Adrenal gland (tissue), 12 donors: ENCODE results near the gene KIF26A. TPM values are rescaled to one million over a fixed set of nuclear protein-coding genes. Genes with fewer than 3 reads are reported as not detected.

ENCODE experiments used
- DNase-seq, 7 donors: peaks; one replicate each; pipeline ENCODE4 v3.0.0-alpha.2; 2019 to 2020
- H3K27ac ChIP-seq, 5 donors: fragments of 200-600 bp; sonication (generic) in 4 of 5; 1 replicate in 3 of 5; 2 replicates in 2 of 5; pipeline versions ENCODE4 v1.5.1 to v1.8.0; 2016 to 2020; ENCODE audit warnings: mild to moderate bottlenecking in 1 of 5
- H3K27me3 ChIP-seq: fragments of 200-600 bp; 2 replicates; pipeline ENCODE4 v1.8.0; 2021
- H3K36me3 ChIP-seq, 2 donors: fragments of 200-600 bp; replicated peaks in 1 of 2; 1 replicate in 1 of 2; 2 replicates in 1 of 2; pipeline versions ENCODE4 v1.5.1 to v1.8.0; 2018 to 2022
- H3K4me1 ChIP-seq, 2 donors: fragments of 200-600 bp; replicated peaks in 1 of 2; 1 replicate in 1 of 2; 2 replicates in 1 of 2; pipeline versions ENCODE4 v1.5.1 to v1.8.0; 2018 to 2021
- H3K4me3 ChIP-seq, 4 donors: fragments of 200-600 bp; sonication (generic) in 3 of 4; one replicate each; pipeline ENCODE4 v1.5.1; 2016 to 2018
- H3K9me3 ChIP-seq, 3 donors: fragments of 200-600 bp; sonication (generic) in 1 of 3; replicated peaks in 1 of 3; 1 replicate in 2 of 3; 2 replicates in 1 of 3; pipeline versions ENCODE4 v1.5.1 to v1.8.0; 2016 to 2021
- CTCF ChIP-seq, 6 experiments: fragments of 450-650 bp in 4 of 6; fragments of 200-600 bp in 2 of 6; sonication (generic) in 1 of 6; IDR thresholded peaks; 1 replicate in 5 of 6; 2 replicates in 1 of 6; pipeline versions ENCODE4 v1.5.1 to v1.8.0; 2016 to 2021; ENCODE audit warnings: antibody characterized with exemption in 6 of 6, mild to moderate bottlenecking in 2 of 6, moderate library complexity in 1 of 6
- POLR2A ChIP-seq, 2 donors: fragments of 450-650 bp; IDR thresholded peaks; one replicate each; pipeline ENCODE4 v1.6.1; 2017; ENCODE audit warnings: antibody characterized with exemption in 2 of 2, mild to moderate bottlenecking in 2 of 2, moderate library complexity in 1 of 2
- WGBS, 4 donors: extraction: QIAGEN DNeasy Blood & Tissue Kit in 2 of 4; methylation state at CpG; one replicate each; pipeline versions ENCODE4 v1.1.5 to v1.1.7; 2013 to 2017; 5-methylcytosine and 5-hydroxymethylcytosine counted together
- intact Hi-C, 2 donors: fragments of 100-400 bp; cut with DNase I; formaldehyde crosslinking; loops; one replicate each; pipeline versions ENCODE4 v1.14.1 to v1.15.0; 2022 to 2023
- polyA plus RNA-seq, 3 donors: library from polyadenylated mRNA; stranded (reverse); fragments of 200-250 nt in 2 of 3; fragments of 350-450 nt in 1 of 3; fragmentation: Illumina TruSeq in 1 of 3; extraction: RNeasy Lipid Tissue Mini Kit (QIAGEN cat#74804) in 1 of 3; gene quantifications; one replicate each; pipeline ENCODE4 v1.2.3, GENCODE V29; 2013 to 2014
- total RNA-seq, 9 donors: library from RNA; depleted of rRNA in 4 of 9; stranded (reverse); fragments of >200 nt in 4 of 9; fragments of 120-200 nt in 1 of 9; fragmentation: NEBNext Ultra II Directional in 1 of 9; extraction: Animal tissue kit (Norgen Biotek cat#: 25700) in 1 of 9; gene quantifications; one replicate each; pipeline versions ENCODE4 v1.1.0 to v1.2.4, GENCODE V29; 2013 to 2023
- donor health status: healthy with polysubstance abuse.
- donor health status: Bipolar disorder and iron deficiency.
- donor health status: DM: yes; HTN: yes; CAD: no.
- donor health status: DM: no; HTN: no; CAD: no.
- donor health status: DM: no; HTN: no; CAD: no.
- donor health status: DM: yes; HTN: yes; CAD: no.

The KIF26A gene
- total and polyA plus RNA-seq, 12 donors: 0.49 to 23.9 (median 6.5) TPM

- Histone ChIP-seq H3K27me3 (no peaks in the 10 kb centered on the region), H3K4me3 (no peak overlapping the region), H3K4me1 (no peaks in the 10 kb centered on the region), H3K27ac (no peak overlapping the region), H3K9me3 (no peaks in the 10 kb centered on the region), H3K36me3 (no peaks in the 10 kb centered on the region)
- peak in 1 of 2 donors; percentile 18 for TF ChIP-seq POLR2A (IDR thresholded peaks at IDR 0.05)
- TF ChIP-seq CTCF (IDR thresholded peaks at IDR 0.05): no peak
- intact Hi-C loops: no loop called here
- WGBS, 4 donors: 53 to 72% (median 61%) methylated on average over 6 to 27 of the region's 27 CpGs
- peak in 3 of 7 donors; percentile 26 to 80 (median 51) for DNase-seq
Observed at GRCh38 chr14:104202259-104203070, 64.1 kb downstream of the KIF26A start.

- 77 to 84% (median 81%) methylated on average over 5 to 8 of the region's 8 CpGs; no CpG with 5 or more reads in 1 of the 4 donors for WGBS, 4 donors
Observed at GRCh38 chr14:104203071-104203425, 64.7 kb downstream of the KIF26A start.

GRCh38 chr14:104204660-104205149 lies 66.3 kb downstream of the KIF26A start:
- Histone ChIP-seq H3K27ac (no peak overlapping the region), H3K27me3 (no peaks in the 10 kb centered on the region), H3K9me3 (no peaks in the 10 kb centered on the region), H3K4me1 (no peaks in the 10 kb centered on the region), H3K4me3 (no peak overlapping the region), H3K36me3 (no peaks in the 10 kb centered on the region)
- 92 to 96% (median 94%) methylated on average over 2 of the region's 2 CpGs for WGBS, 4 donors
- TF ChIP-seq CTCF (IDR thresholded peaks at IDR 0.05): no peak
- no peak for TF ChIP-seq POLR2A (IDR thresholded peaks at IDR 0.05)
- no peak for DNase-seq
- intact Hi-C loops: no loop called here

More at GRCh38 chr14:104203071-104203425, 64.7 kb downstream of the KIF26A start:
- no peaks in the 10 kb centered on the region for H3K9me3 ChIP-seq
- no peaks in the 10 kb centered on the region for H3K4me1 ChIP-seq
- H3K4me3 ChIP-seq: no peak overlapping the region
- H3K27ac ChIP-seq: no peak overlapping the region
- intact Hi-C loops: no loop called here
- no peaks in the 10 kb centered on the region for H3K36me3 ChIP-seq
- TF ChIP-seq POLR2A (IDR thresholded peaks at IDR 0.05) (no peak), CTCF (IDR thresholded peaks at IDR 0.05) (no peak)
- no peaks in the 10 kb centered on the region for H3K27me3 ChIP-seq
- no peak for DNase-seq

GRCh38 chr14:104205781-104206180 lies 67.4 kb downstream of the KIF26A start:
- no peaks in the 10 kb centered on the region for H3K9me3 ChIP-seq
- no peak overlapping the region for H3K4me3 ChIP-seq
- no peaks in the 10 kb centered on the region for H3K27me3 ChIP-seq
- no peak overlapping the region for H3K27ac ChIP-seq
- 70 to 94% (median 82%) methylated on average over 2 to 6 of the region's 6 CpGs for WGBS, 4 donors
- H3K4me1 ChIP-seq: no peaks in the 10 kb centered on the region
- no peak for TF ChIP-seq POLR2A (IDR thresholded peaks at IDR 0.05)
- no peak for TF ChIP-seq CTCF (IDR thresholded peaks at IDR 0.05)
- intact Hi-C loops: no loop called here
- H3K36me3 ChIP-seq: no peaks in the 10 kb centered on the region
- no peak for DNase-seq
